IMR-90 (cell line): ENCODE measurements around the gene EPB41L4A. TPM values are rescaled to one million over a fixed set of nuclear protein-coding genes. Genes with fewer than 3 reads are reported as not detected.
"Not testable (repeated sequence)": the region's sequence is repeated elsewhere in the genome, so short reads cannot be mapped to it uniquely, and the experiment has no call there.

Experiments used
- ATAC-seq: fragments of 200-7000 bp; cut with Tn5 transposase; 2 replicates; pipeline ENCODE4 v1.9.1; 2020; ENCODE audit warnings: low read depth, mild to moderate bottlenecking, moderate library complexity
- BruUV-seq: library from RNA; stranded (reverse); fragments of 400-500 nt; replicated peaks from 2 replicates; lab custom pipeline; 2021; lab: Mats Ljungman, UMichigan
- CTCF ChIA-PET: fragments of 300-600 bp; formaldehyde crosslinking; extraction: SDS; loops from one replicate; lab custom pipeline; 2021; ENCODE audit warnings: antibody characterized with exemption; lab: Yijun Ruan, JAX
- POLR2A ChIA-PET: fragments of 300-600 bp; sonication (Branson Sonifier 250); formaldehyde crosslinking; loops from one replicate; lab custom pipeline; 2022; ENCODE audit warnings: antibody characterized with exemption; ENCODE audit not compliant: unreplicated experiment; lab: Charles Lee
- DNase-seq: peaks from one replicate; pipeline ENCODE4 v3.0.0; 2013
- H2AFZ ChIP-seq: replicated peaks from 2 replicates; pipeline ENCODE3; 2013; ENCODE audit warnings: low read length, mild to moderate bottlenecking; ENCODE audit not compliant: poor library complexity
- H2AK5ac ChIP-seq: 2 replicates; pipeline ENCODE4 v1.6.1; 2013; ENCODE audit warnings: low read depth, low read length, inconsistent platforms
- H2AK9ac ChIP-seq: replicated peaks from 2 replicates; pipeline ENCODE3; 2013; ENCODE audit warnings: mild to moderate bottlenecking, low read depth, low read length, moderate library complexity; ENCODE audit not compliant: poor library complexity
- H2BK120ac ChIP-seq: 2 replicates; pipeline ENCODE4 v1.6.1; 2013; ENCODE audit warnings: low read depth, low read length, inconsistent platforms
- H2BK15ac ChIP-seq: 3 replicates; pipeline ENCODE4 v1.6.1; 2013; ENCODE audit warnings: low read depth, low read length, inconsistent platforms
- H2BK20ac ChIP-seq: 2 replicates; pipeline ENCODE4 v1.6.1; 2013; ENCODE audit warnings: low read depth, mild to moderate bottlenecking, inconsistent platforms, low read length, moderate library complexity
- H2BK5ac ChIP-seq: 2 replicates; pipeline ENCODE4 v1.6.1; 2013; ENCODE audit warnings: mild to moderate bottlenecking, low read depth, low read length, inconsistent platforms; ENCODE audit not compliant: poor library complexity, severe bottlenecking
- H3K14ac ChIP-seq: replicated peaks from 2 replicates; pipeline ENCODE4 v1.6.1; 2013; ENCODE audit warnings: low read depth, low read length, inconsistent platforms
- H3K18ac ChIP-seq: 2 replicates; pipeline ENCODE4 v1.6.1; 2013; ENCODE audit warnings: low read depth, low read length, control low read depth
- H3K23ac ChIP-seq: 2 replicates; pipeline ENCODE4 v1.6.1; 2013; ENCODE audit warnings: low read depth, low read length, inconsistent platforms
- H3K27ac ChIP-seq: 2 replicates; pipeline ENCODE4 v1.5.1; 2013; ENCODE audit warnings: mild to moderate bottlenecking, control low read depth, low read length; ENCODE audit not compliant: insufficient read depth
- H3K27me3 ChIP-seq: 2 replicates; pipeline ENCODE4 v1.6.1; 2013; ENCODE audit warnings: low read length; ENCODE audit not compliant: control insufficient read depth, insufficient read depth
- H3K36me3 ChIP-seq: 2 replicates; pipeline ENCODE4 v1.6.1; 2013; ENCODE audit warnings: low read length, mixed read lengths; ENCODE audit not compliant: control insufficient read depth, insufficient read depth
- H3K4ac ChIP-seq: 2 replicates; pipeline ENCODE4 v1.6.1; 2013; ENCODE audit warnings: low read depth, low read length, inconsistent platforms
- H3K4me1 ChIP-seq: 2 replicates; pipeline ENCODE4 v1.6.1; 2013; ENCODE audit warnings: low read length, mixed read lengths; ENCODE audit not compliant: control insufficient read depth, insufficient read depth
- H3K4me2 ChIP-seq: 2 replicates; pipeline ENCODE4 v1.6.1; 2013; ENCODE audit warnings: low read depth, mild to moderate bottlenecking, control low read depth, low read length, moderate library complexity
- H3K4me3 ChIP-seq: 2 replicates; pipeline ENCODE4 v1.5.1; 2013; ENCODE audit warnings: low read depth, mild to moderate bottlenecking, control low read depth, low read length, moderate library complexity; ENCODE audit not compliant: insufficient read depth
- H3K56ac ChIP-seq: 2 replicates; pipeline ENCODE4 v1.6.1; 2013; ENCODE audit warnings: low read length, inconsistent platforms; ENCODE audit not compliant: insufficient read depth; ENCODE audit errors: extremely low read depth
- H3K79me1 ChIP-seq, 2 experiments: 2 replicates each; pipeline ENCODE4 v1.6.1; 2013; ENCODE audit warnings: low read length in 2 of 2, inconsistent platforms in 1 of 2, low read depth in 1 of 2
- H3K9ac ChIP-seq: 2 replicates; pipeline ENCODE4 v1.6.1; 2013; ENCODE audit warnings: low read depth, low read length, control low read depth
- H3K9me1 ChIP-seq: 2 replicates; pipeline ENCODE4 v1.6.1; 2013; ENCODE audit warnings: low read length, inconsistent platforms; ENCODE audit not compliant: insufficient read depth
- H3K9me3 ChIP-seq: 2 replicates; pipeline ENCODE4 v1.6.1; 2013; ENCODE audit warnings: low read length; ENCODE audit not compliant: control insufficient read depth, insufficient read depth
- H4K20me1 ChIP-seq: 2 replicates; pipeline ENCODE4 v1.6.1; 2013; ENCODE audit warnings: low read length, inconsistent platforms; ENCODE audit not compliant: insufficient read depth
- H4K5ac ChIP-seq: 2 replicates; pipeline ENCODE4 v1.6.1; 2013; ENCODE audit warnings: mild to moderate bottlenecking, low read depth, low read length, control low read depth
- H4K8ac ChIP-seq, 2 experiments: 2 replicates each; pipeline ENCODE4 v1.6.1; 2013; ENCODE audit warnings: low read depth in 2 of 2, low read length in 2 of 2, control low read depth in 1 of 2, inconsistent platforms in 1 of 2
- H4K91ac ChIP-seq: 2 replicates; pipeline ENCODE4 v1.6.1; 2013; ENCODE audit warnings: low read depth, low read length, inconsistent platforms; ENCODE audit not compliant: insufficient read depth
- CEBPB ChIP-seq: IDR thresholded peaks from 2 replicates; pipeline ENCODE4 v1.6.1; 2012; ENCODE audit warnings: low read depth, low read length, improper control_type of control experiment
- CHD1 ChIP-seq: IDR thresholded peaks from 2 replicates; pipeline ENCODE4 v1.6.1; 2012; ENCODE audit warnings: low read depth, low read length, improper control_type of control experiment
- CTCF ChIP-seq: conservative IDR thresholded peaks from 2 replicates; pipeline ENCODE4 v1.5.1; 2012; ENCODE audit warnings: mild to moderate bottlenecking, low read depth, low read length, improper control_type of control experiment
- FOS ChIP-seq: fragments of 150-350 bp; IDR thresholded peaks from 2 replicates; pipeline ENCODE4 v1.6.1; 2016; ENCODE audit warnings: low read depth, low read length
- NFE2L2 ChIP-seq: fragments of 150-350 bp; IDR thresholded peaks from 2 replicates; pipeline ENCODE4 v1.6.1; 2016; ENCODE audit warnings: low read depth, mild to moderate bottlenecking, low read length
- POLR2A ChIP-seq: IDR thresholded peaks from 2 replicates; pipeline ENCODE4 v1.6.1; 2012; ENCODE audit warnings: mild to moderate bottlenecking, low read depth, low read length
- RAD21 ChIP-seq: IDR thresholded peaks from 2 replicates; pipeline ENCODE4 v1.6.1; 2012; ENCODE audit warnings: low read length, improper control_type of control experiment
- SMC3 ChIP-seq: fragments of 150-350 bp; IDR thresholded peaks from 2 replicates; pipeline ENCODE4 v1.6.1; 2016; ENCODE audit warnings: low read depth, mild to moderate bottlenecking, antibody characterized with exemption, low read length, moderate library complexity
- WGBS, 2 experiments: methylation state at CpG; one replicate each; pipeline versions ENCODE4 v1.1.5 to v1.1.7; 2013; ENCODE audit warnings: missing lambda C conversion rate in 2 of 2; ENCODE audit not compliant: insufficient read length in 1 of 2; ENCODE audit errors: extremely low coverage in 2 of 2; 5-methylcytosine and 5-hydroxymethylcytosine counted together
- dilution Hi-C: fragments of 300-500 bp; cut with HindIII; formaldehyde crosslinking; loops from one replicate; pipeline ENCODE4 v1.14.3; 2018; ENCODE audit warnings: low sequenced_read_pairs; ENCODE audit not compliant: unreplicated experiment
- in situ Hi-C: fragments of 300-500 bp; cut with MboI; formaldehyde crosslinking; loops from 3 replicates; pipeline ENCODE4 v1.14.3; 2019; ENCODE audit warnings: low sequenced_read_pairs, inconsistent platforms, mixed read lengths
- intact Hi-C: fragments of 100-400 bp; cut with micrococcal nuclease; formaldehyde crosslinking; loops from 2 replicates; pipeline ENCODE4 v1.10.0; 2022
- polyA plus RNA-seq, 3 experiments: library from polyadenylated mRNA; depleted of rRNA; stranded (reverse); fragments of >200 nt; gene quantifications; 2 replicates each; pipeline ENCODE4 v1.2.3, GENCODE V29; 2012; ENCODE audit warnings: low replicate concordance in 1 of 3
- total RNA-seq: library from RNA; depleted of rRNA; stranded (reverse); fragments of >200 nt; gene quantifications from 2 replicates; pipeline ENCODE4 v1.2.3, GENCODE V29; 2012

Gene EPB41L4A
- total and polyA plus RNA-seq, 2 of the 4 experiments (the other 2 are of a cell fraction) = under 0.01 to 0.02 TPM

- H3K4me3 ChIP-seq = no peak overlapping the region
- no CpG with 5 or more reads among the region's 3 CpGs for WGBS, 2 experiments
- no peaks in the 10 kb centered on the region for H4K20me1 ChIP-seq
- intact Hi-C loops (no loop called here), in situ Hi-C loops (no loop called here), dilution Hi-C loops (no loop called here)
- H3K79me1 ChIP-seq = no peaks in the 10 kb centered on the region
- H3K14ac ChIP-seq = no peak overlapping the region
- no peak overlapping the region for H3K18ac ChIP-seq
- POLR2A ChIA-PET = no interaction called here
- no peak overlapping the region for H3K9ac ChIP-seq
- H3K9me1 ChIP-seq = no peaks in the 10 kb centered on the region
- no peak overlapping the region for H2BK5ac ChIP-seq
- H3K27me3 ChIP-seq = no peaks in the 10 kb centered on the region
- no peaks in the 10 kb centered on the region for H3K4me1 ChIP-seq
- no peak overlapping the region for H3K4ac ChIP-seq
- H4K8ac ChIP-seq = no peak overlapping the region
- H3K27ac ChIP-seq = no peak overlapping the region
- H3K56ac ChIP-seq = no peak overlapping the region
- no TSS peak for BruUV-seq
- no peak for ATAC-seq
- H2AFZ ChIP-seq = no peak overlapping the region
- no peak overlapping the region for H3K4me2 ChIP-seq
- H4K91ac ChIP-seq = no peak overlapping the region
- no peak overlapping the region for H2BK15ac ChIP-seq
- H2BK20ac ChIP-seq = no peak overlapping the region
- TF ChIP-seq POLR2A (no peak), NFE2L2 (no peak), CHD1 (no peak), SMC3 (no peak), CTCF (no peak), FOS (no peak), CEBPB (no peak), RAD21 (no peak)
- no peak overlapping the region for H2BK120ac ChIP-seq
- H3K23ac ChIP-seq = no peak overlapping the region
- no peak for DNase-seq
- no peak overlapping the region for H4K5ac ChIP-seq
- H3K9me3 ChIP-seq = no peaks in the 10 kb centered on the region
- no peak overlapping the region for H2AK5ac ChIP-seq
- H2AK9ac ChIP-seq = no peak overlapping the region
- CTCF ChIA-PET = no interaction called here
- no peaks in the 10 kb centered on the region for H3K36me3 ChIP-seq
Observed at GRCh38 chr5:112226215-112226614, 192.9 kb downstream of the EPB41L4A start.

GRCh38 chr5:112222997-112223396 lies 196.1 kb downstream of the EPB41L4A start:
- in situ Hi-C loops, dilution Hi-C loops, H2BK120ac ChIP-seq, DNase-seq, H2AK9ac ChIP-seq, H3K56ac ChIP-seq, H4K91ac ChIP-seq, H2BK20ac ChIP-seq, H3K18ac ChIP-seq, H4K20me1 ChIP-seq, H3K9me1 ChIP-seq, H3K36me3 ChIP-seq, H2BK5ac ChIP-seq, H3K4me2 ChIP-seq, POLR2A ChIA-PET, H2AK5ac ChIP-seq, H3K4ac ChIP-seq, H4K8ac ChIP-seq, H2AFZ ChIP-seq, H3K9ac ChIP-seq, H3K14ac ChIP-seq, CTCF ChIA-PET, H3K4me1 ChIP-seq, ATAC-seq, intact Hi-C loops, H4K5ac ChIP-seq, H3K9me3 ChIP-seq, H3K27ac ChIP-seq, BruUV-seq, H3K27me3 ChIP-seq, H3K23ac ChIP-seq, H3K4me3 ChIP-seq, H2BK15ac ChIP-seq, H3K79me1 ChIP-seq: not testable (repeated sequence)
- 87% methylated on average over 3 of the region's 7 CpGs; no CpG with 5 or more reads in 1 of the 2 experiments for WGBS, 2 experiments
